Cardiac fibroblast (primary cell): ENCODE data around the gene DRG1.
"Not testable (repeated sequence)": the region's sequence is repeated elsewhere in the genome, so short reads cannot be mapped to it uniquely, and the experiment has no call there.

Experiments
- DNase-seq, 2 donors: peaks; one replicate each; pipeline versions ENCODE4 v3.0.0 to v3.0.0-alpha.2; 2010; ENCODE audit warnings: low read depth in 2 of 2
- H3K4me3 ChIP-seq, 2 donors: replicated peaks in 1 of 2; 1 replicate in 1 of 2; 2 replicates in 1 of 2; pipeline ENCODE4 v1.5.1; 2011; ENCODE audit warnings: low read depth in 2 of 2, low read length in 2 of 2, mild to moderate bottlenecking in 2 of 2, moderate library complexity in 1 of 2
- TF ChIP-seq, protein P1 (sequence below): IDR thresholded peaks from one replicate; pipeline ENCODE4 v1.5.1; 2011; ENCODE audit warnings: low read depth, mild to moderate bottlenecking, low read length, inconsistent platforms

The DRG1 gene

DNA sequence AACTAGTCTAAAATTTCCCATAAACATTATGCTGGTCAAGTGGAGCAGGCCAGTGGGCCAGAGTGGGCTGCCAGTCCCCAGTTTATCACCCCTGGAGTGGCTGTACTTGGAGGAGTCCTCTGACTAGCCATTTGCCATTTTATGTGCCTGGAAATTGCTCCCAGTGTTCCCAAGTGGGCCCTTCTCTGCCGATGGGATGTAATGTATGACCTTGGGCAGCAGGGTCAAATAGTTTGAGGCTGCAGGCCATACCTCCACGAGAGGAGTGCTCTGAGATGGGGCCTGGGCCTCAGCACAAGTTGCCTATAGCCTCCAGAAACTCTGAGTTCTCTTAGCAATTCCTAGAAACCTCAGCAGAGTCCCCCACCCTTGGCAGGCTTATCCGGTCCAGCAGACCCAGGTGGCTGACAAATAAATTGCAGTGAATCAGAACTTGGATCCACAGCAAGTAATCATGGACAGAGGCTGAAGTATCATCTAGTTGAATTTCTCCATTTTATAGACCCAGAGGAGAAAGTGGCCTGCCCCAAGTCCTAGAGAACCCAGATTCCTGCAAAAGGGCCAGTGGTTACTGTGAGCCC lies 35.4 kb upstream of the DRG1 start:
- no peak overlapping the region for H3K4me3 ChIP-seq
- TF ChIP-seq, protein P1, sequence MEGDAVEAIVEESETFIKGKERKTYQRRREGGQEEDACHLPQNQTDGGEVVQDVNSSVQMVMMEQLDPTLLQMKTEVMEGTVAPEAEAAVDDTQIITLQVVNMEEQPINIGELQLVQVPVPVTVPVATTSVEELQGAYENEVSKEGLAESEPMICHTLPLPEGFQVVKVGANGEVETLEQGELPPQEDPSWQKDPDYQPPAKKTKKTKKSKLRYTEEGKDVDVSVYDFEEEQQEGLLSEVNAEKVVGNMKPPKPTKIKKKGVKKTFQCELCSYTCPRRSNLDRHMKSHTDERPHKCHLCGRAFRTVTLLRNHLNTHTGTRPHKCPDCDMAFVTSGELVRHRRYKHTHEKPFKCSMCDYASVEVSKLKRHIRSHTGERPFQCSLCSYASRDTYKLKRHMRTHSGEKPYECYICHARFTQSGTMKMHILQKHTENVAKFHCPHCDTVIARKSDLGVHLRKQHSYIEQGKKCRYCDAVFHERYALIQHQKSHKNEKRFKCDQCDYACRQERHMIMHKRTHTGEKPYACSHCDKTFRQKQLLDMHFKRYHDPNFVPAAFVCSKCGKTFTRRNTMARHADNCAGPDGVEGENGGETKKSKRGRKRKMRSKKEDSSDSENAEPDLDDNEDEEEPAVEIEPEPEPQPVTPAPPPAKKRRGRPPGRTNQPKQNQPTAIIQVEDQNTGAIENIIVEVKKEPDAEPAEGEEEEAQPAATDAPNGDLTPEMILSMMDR, result no peak
- no peak for DNase-seq

DNA sequence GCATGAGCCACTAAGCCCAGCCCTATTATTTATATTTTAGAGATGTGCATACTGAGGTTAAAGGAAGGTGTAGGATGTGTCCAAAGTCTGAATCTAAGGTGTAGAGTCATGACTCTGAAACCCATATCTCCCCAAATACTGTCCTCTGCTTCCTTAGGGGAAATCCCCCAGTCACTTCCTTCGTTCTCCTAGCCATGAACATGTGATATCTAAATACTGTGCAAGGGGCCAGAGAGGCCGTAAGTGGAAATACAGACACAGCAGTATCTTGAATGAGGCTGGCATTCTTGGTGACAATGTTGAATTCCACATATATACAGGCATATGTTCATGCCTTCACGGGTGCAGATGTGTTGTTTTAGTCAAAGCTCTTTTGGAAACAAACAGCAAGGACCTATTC lies 32.0 kb upstream of the DRG1 start:
- DNase-seq, result no peak
- no peak overlapping the region for H3K4me3 ChIP-seq
- TF ChIP-seq, protein P1, result no peak

DNA sequence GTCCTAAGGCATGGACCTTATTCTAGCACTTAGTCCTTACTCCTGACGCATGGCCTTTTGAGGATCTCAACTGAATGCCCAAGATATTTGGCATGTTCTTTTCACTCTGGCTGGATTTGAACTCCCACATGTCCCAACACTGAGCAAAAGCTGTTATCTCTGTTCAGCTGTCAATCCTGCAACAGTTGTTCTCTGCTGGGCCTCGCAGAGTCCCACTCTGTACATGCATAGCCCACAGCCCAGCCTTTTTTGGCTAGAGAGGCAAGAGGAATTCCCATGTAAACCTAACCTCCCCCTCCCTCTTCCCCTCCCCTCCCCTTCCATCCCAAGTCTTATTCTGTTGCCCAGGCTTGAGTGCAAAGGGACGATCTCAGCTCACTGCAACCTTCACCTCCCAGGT lies 21.8 kb upstream of the DRG1 start:
- TF ChIP-seq, protein P1, result no peak
- H3K4me3 ChIP-seq, result no peak overlapping the region
- DNase-seq, result peak in 1 of 2 donors; percentile 81

DNA sequence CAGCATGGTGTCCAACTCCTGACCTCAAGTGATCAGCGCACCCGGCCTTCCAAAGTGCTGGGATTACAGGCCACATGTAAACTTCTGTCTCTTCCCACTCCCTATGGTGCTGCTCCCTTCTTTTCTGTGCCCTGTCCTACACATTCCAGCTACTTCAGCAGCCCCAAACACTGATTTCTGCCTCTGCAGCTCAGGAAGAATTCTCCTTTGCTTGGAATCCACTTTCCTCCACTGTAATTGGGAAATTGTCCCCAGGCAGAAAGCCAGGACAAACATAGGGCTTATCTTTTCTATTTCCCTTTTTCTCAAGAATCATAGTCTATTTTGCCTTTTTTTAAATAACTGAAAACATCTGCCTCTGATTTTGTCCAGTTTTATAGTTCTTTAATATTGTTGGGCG lies 21.3 kb upstream of the DRG1 start:
- TF ChIP-seq, protein P1, result no peak
- no peak overlapping the region for H3K4me3 ChIP-seq
- DNase-seq, result peak; percentile 52 to 89

DNA sequence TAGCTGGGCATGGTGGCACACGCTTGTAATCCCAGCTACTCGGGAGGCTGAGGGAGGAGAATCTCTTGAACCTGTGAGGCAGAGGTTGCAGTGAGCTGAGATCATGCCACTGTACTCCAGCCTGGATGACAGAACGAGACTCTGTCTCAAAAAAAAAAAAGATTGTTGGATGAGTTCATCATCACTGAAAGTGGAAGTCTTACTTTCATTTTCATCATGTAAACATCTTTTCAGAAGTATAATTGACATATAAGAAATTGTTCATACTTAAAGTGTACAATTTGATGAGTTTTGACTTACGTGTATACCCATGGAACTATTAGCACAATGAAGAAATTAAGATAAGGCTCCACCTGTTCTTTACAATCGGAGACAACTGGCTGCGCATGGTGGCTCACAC lies 20.8 kb upstream of the DRG1 start:
- H3K4me3 ChIP-seq, result not testable (repeated sequence)
- peak in 1 of 2 donors; percentile 25 for DNase-seq

DNA sequence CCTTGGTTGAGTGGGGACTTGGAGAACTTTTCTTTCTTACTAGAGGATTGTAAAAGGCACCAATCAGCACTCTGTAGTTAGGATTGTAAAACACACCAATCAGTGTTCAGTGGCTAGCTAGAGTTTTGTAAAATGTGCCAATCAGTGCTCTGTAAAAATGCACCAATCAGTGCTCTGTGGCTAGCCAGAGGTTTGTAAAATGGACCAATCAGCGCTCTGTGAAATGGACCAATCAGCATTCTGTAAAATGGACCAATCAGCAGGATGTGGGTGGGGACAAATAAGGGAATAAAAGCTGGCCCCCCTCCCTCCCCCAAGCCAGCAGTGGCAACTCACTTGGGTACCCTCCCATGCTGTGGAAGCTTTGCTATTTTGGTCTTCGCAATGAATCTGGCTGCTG lies 5.5 kb upstream of the DRG1 start:
- H3K4me3 ChIP-seq, result no peak overlapping the region
- no peak for DNase-seq
- TF ChIP-seq, protein P1, result no peak

DNA sequence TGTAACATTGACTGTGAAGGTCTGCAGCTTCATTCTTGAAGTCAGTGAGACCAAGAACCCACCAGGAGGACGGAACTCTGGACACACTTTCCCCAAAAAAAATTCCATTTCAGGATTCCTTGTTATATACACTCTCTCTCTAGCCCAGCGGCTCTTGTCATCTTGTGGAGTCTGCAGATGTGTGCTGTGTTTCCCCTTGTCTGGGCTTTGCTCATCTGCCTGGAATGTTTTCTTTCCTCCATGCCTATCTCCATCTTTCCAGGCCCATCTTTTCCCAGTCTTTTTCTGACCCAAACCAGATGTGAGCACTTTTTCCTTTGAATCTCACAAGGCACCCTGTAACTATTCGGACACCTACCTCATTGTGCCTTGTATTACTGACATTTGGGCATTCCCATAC lies 5.1 kb upstream of the DRG1 start:
- TF ChIP-seq, protein P1, result no peak
- DNase-seq, result peak in 1 of 2 donors; percentile 8
- H3K4me3 ChIP-seq, result no peak overlapping the region
